Stomach smooth muscle (tissue), 2 donors: ENCODE data around the gene CDCA8.

ENCODE experiments used
- H3K27ac ChIP-seq: one replicate; pipeline ENCODE4 v1.7.0; 2013; ENCODE audit warnings: mild to moderate bottlenecking, low read length, inconsistent platforms
- H3K27me3 ChIP-seq, 2 donors: one replicate each; pipeline ENCODE4 v1.7.0; 2013; ENCODE audit warnings: low read length in 2 of 2; ENCODE audit not compliant: insufficient read depth in 2 of 2, control insufficient read depth in 1 of 2
- H3K36me3 ChIP-seq, 2 donors: one replicate each; pipeline ENCODE4 v1.7.0; 2013; ENCODE audit warnings: low read length in 2 of 2; ENCODE audit not compliant: control insufficient read depth in 2 of 2, insufficient read depth in 2 of 2
- H3K4me1 ChIP-seq: one replicate; pipeline ENCODE4 v1.7.0; 2013; ENCODE audit warnings: low read length; ENCODE audit not compliant: control insufficient read depth, insufficient read depth
- H3K4me3 ChIP-seq, 2 donors: one replicate each; pipeline ENCODE4 v1.7.0; 2013; ENCODE audit warnings: low read length in 2 of 2
- H3K9ac ChIP-seq, 2 donors: one replicate each; pipeline ENCODE4 v1.7.0; 2013; ENCODE audit warnings: low read length in 2 of 2, mild to moderate bottlenecking in 1 of 2
- H3K9me3 ChIP-seq, 2 donors: one replicate each; pipeline ENCODE4 v1.7.0; 2013; ENCODE audit warnings: low read length in 2 of 2; ENCODE audit not compliant: control insufficient read depth in 2 of 2
- donor health status: healthy.
- donor health status: Pancreatic carcinoma.

The CDCA8 gene

GRCh38 chr1:37752583-37753471 is 60.5 kb downstream of the CDCA8 start:
- H3K4me3 ChIP-seq = peak overlapping the region in 1 of 2 donors; percentile 47
- no peaks in the 10 kb centered on the region for H3K36me3 ChIP-seq
- H3K9me3 ChIP-seq = no peaks in the 10 kb centered on the region
- H3K4me1 ChIP-seq = no peaks in the 10 kb centered on the region
- H3K9ac ChIP-seq = no peak overlapping the region
- H3K27ac ChIP-seq = no peak overlapping the region
- peaks cover 24 to 26% of the 10 kb centered on the region in 2 donors for H3K27me3 ChIP-seq

GRCh38 chr1:37753473-37754321 is 61.4 kb downstream of the CDCA8 start:
- no peak overlapping the region for H3K4me3 ChIP-seq
- H3K27ac ChIP-seq = no peak overlapping the region
- H3K4me1 ChIP-seq = no peaks in the 10 kb centered on the region
- H3K9ac ChIP-seq = no peak overlapping the region
- no peaks in the 10 kb centered on the region for H3K9me3 ChIP-seq
- peaks cover 30 to 32% of the 10 kb centered on the region in 2 donors for H3K27me3 ChIP-seq
- no peaks in the 10 kb centered on the region for H3K36me3 ChIP-seq

GRCh38 chr1:37755290-37755689 is 63.0 kb downstream of the CDCA8 start:
- no peak overlapping the region for H3K9ac ChIP-seq
- peaks cover 2% of the 10 kb centered on the region for H3K4me1 ChIP-seq
- H3K4me3 ChIP-seq = no peak overlapping the region
- H3K36me3 ChIP-seq = no peaks in the 10 kb centered on the region
- H3K27ac ChIP-seq = no peak overlapping the region
- peaks cover 29 to 40% of the 10 kb centered on the region in 2 donors for H3K27me3 ChIP-seq
- no peaks in the 10 kb centered on the region for H3K9me3 ChIP-seq

- Histone ChIP-seq H3K4me1 (peaks cover 2% of the 10 kb centered on the region), H3K27ac (no peak overlapping the region), H3K4me3 (no peak overlapping the region), H3K27me3 (peaks cover 29 to 42% of the 10 kb centered on the region in 2 donors), H3K9ac (no peak overlapping the region), H3K9me3 (no peaks in the 10 kb centered on the region), H3K36me3 (no peaks in the 10 kb centered on the region)
Measured at GRCh38 chr1:37755951-37756560, 63.7 kb downstream of the CDCA8 start.
